SU-DHL-6 (cell line): ENCODE data around the gene NFAT5.

Experiments used
- H2AFZ ChIP-seq: fragments of 200-600 bp; sonication (generic); 2 replicates; pipeline ENCODE4 v1.6.1; 2014; ENCODE audit warnings: low read depth, mild to moderate bottlenecking, moderate library complexity, mixed read lengths, antibody characterized with exemption, low read length; ENCODE audit not compliant: severe bottlenecking
- H3F3A ChIP-seq: fragments of 200-600 bp; shearing (Covaris generic); 2 replicates; pipeline ENCODE4 v1.6.0; 2016; ENCODE audit warnings: antibody characterized with exemption, mild to moderate bottlenecking; ENCODE audit not compliant: insufficient read depth
- H3K27ac ChIP-seq: fragments of 200-600 bp; sonication (generic); 2 replicates; pipeline ENCODE4 v1.5.1; 2016; ENCODE audit warnings: low read depth, mild to moderate bottlenecking, low read length, moderate library complexity, mixed read lengths
- H3K27me3 ChIP-seq: fragments of 200-600 bp; sonication (generic), shearing (Covaris generic); 2 replicates; pipeline ENCODE4 v1.6.0; 2014; ENCODE audit warnings: mild to moderate bottlenecking, low read length
- H3K36me3 ChIP-seq: fragments of 200-600 bp; sonication (generic); 2 replicates; pipeline ENCODE4 v1.6.1; 2014; ENCODE audit warnings: mild to moderate bottlenecking, low read length, mixed read lengths
- H3K4me2 ChIP-seq: fragments of 300-600, 200-600 bp; shearing (Covaris generic), sonication (generic); 2 replicates; pipeline ENCODE4 v1.6.0; 2014; ENCODE audit warnings: low read length, low read depth, mild to moderate bottlenecking; ENCODE audit not compliant: poor library complexity, severe bottlenecking
- H3K4me3 ChIP-seq: fragments of 200-600 bp; sonication (generic); 2 replicates; pipeline ENCODE4 v1.5.1; 2014; ENCODE audit warnings: antibody characterized with exemption, low read length, mild to moderate bottlenecking, mixed read lengths; ENCODE audit not compliant: insufficient read depth, poor library complexity, severe bottlenecking
- H3K79me2 ChIP-seq: fragments of 200-600 bp; sonication (generic); 2 replicates; pipeline ENCODE4 v1.6.1; 2014; ENCODE audit warnings: mild to moderate bottlenecking, low read length, moderate library complexity; ENCODE audit not compliant: insufficient read depth
- H3K9ac ChIP-seq: fragments of 200-600 bp; sonication (generic); 2 replicates; pipeline ENCODE4 v1.7.0; 2014; ENCODE audit warnings: mild to moderate bottlenecking, low read length
- H3K9me2 ChIP-seq: fragments of 200-600 bp; sonication (generic); replicated peaks from 2 replicates; pipeline ENCODE4 v1.6.1; 2014; ENCODE audit warnings: low read length; ENCODE audit not compliant: insufficient read depth
- H3K9me3 ChIP-seq: fragments of 200-600 bp; sonication (generic); 2 replicates; pipeline ENCODE4 v1.6.1; 2014; ENCODE audit warnings: low read length, mixed read lengths; ENCODE audit not compliant: insufficient read depth
- H4K20me1 ChIP-seq: fragments of 200-600 bp; sonication (generic); 2 replicates; pipeline ENCODE4 v1.6.1; 2014; ENCODE audit warnings: low read depth, mild to moderate bottlenecking, antibody characterized with exemption, low read length, moderate library complexity, mixed read lengths
- EZH2phosphoT487 ChIP-seq: fragments of 200-600 bp; sonication (generic), shearing (Covaris generic); conservative IDR thresholded peaks from 2 replicates; pipeline ENCODE4 v1.6.1; 2018; ENCODE audit warnings: mild to moderate bottlenecking, antibody characterized with exemption, low read length, moderate library complexity, mixed read lengths
- TF ChIP-seq, protein P1 (sequence below): fragments of 200-600 bp; sonication (generic); IDR thresholded peaks from one replicate; pipeline ENCODE4 v1.5.1; 2017; ENCODE audit warnings: antibody characterized with exemption, mild to moderate bottlenecking, low read length, moderate library complexity; ENCODE audit not compliant: insufficient read depth, poor library complexity, severe bottlenecking

Gene NFAT5

GRCh38 chr16:69647020-69647419, 81.3 kb downstream of the NFAT5 start:
- Histone ChIP-seq H3K79me2 (0 out of 2 replicates have a peak, but pooled peaks cover 5% of the 10 kb centered on the region), H3K9me2 (no peaks in the 10 kb centered on the region), H3K36me3 (peaks cover 25% of the 10 kb centered on the region), H4K20me1 (no peaks in the 10 kb centered on the region), H3K4me3 (no peak overlapping the region), H3K27me3 (no peaks in the 10 kb centered on the region), H3K9ac (no peak overlapping the region), H3K27ac (no peak overlapping the region), H2AFZ (no peak overlapping the region), H3K4me2 (no peak overlapping the region), H3F3A (0 out of 2 replicates have a peak, but pooled peaks cover 4% of the 10 kb centered on the region), H3K9me3 (no peaks in the 10 kb centered on the region)
- TF ChIP-seq, protein P1, sequence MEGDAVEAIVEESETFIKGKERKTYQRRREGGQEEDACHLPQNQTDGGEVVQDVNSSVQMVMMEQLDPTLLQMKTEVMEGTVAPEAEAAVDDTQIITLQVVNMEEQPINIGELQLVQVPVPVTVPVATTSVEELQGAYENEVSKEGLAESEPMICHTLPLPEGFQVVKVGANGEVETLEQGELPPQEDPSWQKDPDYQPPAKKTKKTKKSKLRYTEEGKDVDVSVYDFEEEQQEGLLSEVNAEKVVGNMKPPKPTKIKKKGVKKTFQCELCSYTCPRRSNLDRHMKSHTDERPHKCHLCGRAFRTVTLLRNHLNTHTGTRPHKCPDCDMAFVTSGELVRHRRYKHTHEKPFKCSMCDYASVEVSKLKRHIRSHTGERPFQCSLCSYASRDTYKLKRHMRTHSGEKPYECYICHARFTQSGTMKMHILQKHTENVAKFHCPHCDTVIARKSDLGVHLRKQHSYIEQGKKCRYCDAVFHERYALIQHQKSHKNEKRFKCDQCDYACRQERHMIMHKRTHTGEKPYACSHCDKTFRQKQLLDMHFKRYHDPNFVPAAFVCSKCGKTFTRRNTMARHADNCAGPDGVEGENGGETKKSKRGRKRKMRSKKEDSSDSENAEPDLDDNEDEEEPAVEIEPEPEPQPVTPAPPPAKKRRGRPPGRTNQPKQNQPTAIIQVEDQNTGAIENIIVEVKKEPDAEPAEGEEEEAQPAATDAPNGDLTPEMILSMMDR: no peak
- TF ChIP-seq EZH2phosphoT487: no peak

- H3K27me3 ChIP-seq: no peaks in the 10 kb centered on the region
- H3K79me2 ChIP-seq: no peaks in the 10 kb centered on the region
- H3K27ac ChIP-seq: no peak overlapping the region
- H3K9me2 ChIP-seq: no peaks in the 10 kb centered on the region
- H3K4me3 ChIP-seq: no peak overlapping the region
- H3F3A ChIP-seq: no peaks in the 10 kb centered on the region
- H3K36me3 ChIP-seq: peaks cover 35% of the 10 kb centered on the region
- H3K9ac ChIP-seq: no peak overlapping the region
- H4K20me1 ChIP-seq: no peaks in the 10 kb centered on the region
- no peak overlapping the region for H3K4me2 ChIP-seq
- TF ChIP-seq, protein P1: no peak
- no peak for TF ChIP-seq EZH2phosphoT487
- H2AFZ ChIP-seq: no peak overlapping the region
- no peaks in the 10 kb centered on the region for H3K9me3 ChIP-seq
These were observed 85.5 kb downstream of the NFAT5 start for GRCh38 chr16:69651217-69651616.

- H3K36me3 ChIP-seq: peaks cover 18% of the 10 kb centered on the region
- no peaks in the 10 kb centered on the region for H3K9me3 ChIP-seq
- H3F3A ChIP-seq: no peaks in the 10 kb centered on the region
- H3K27ac ChIP-seq: no peak overlapping the region
- no peaks in the 10 kb centered on the region for H3K9me2 ChIP-seq
- no peaks in the 10 kb centered on the region for H3K79me2 ChIP-seq
- H3K9ac ChIP-seq: no peak overlapping the region
- H3K4me3 ChIP-seq: no peak overlapping the region
- H2AFZ ChIP-seq: no peak overlapping the region
- no peak overlapping the region for H3K4me2 ChIP-seq
- no peaks in the 10 kb centered on the region for H4K20me1 ChIP-seq
- TF ChIP-seq, protein P1: no peak
- TF ChIP-seq EZH2phosphoT487: no peak
- no peaks in the 10 kb centered on the region for H3K27me3 ChIP-seq
These were observed 88.6 kb downstream of the NFAT5 start for GRCh38 chr16:69654280-69654931.
